Thyroid gland (tissue), 4 donors: Measurements from ENCODE around the gene DISC1. TPM values are rescaled to one million over a fixed set of nuclear protein-coding genes. Genes with fewer than 3 reads are reported as not detected.

Experiments
- DNase-seq, 2 donors: peaks; one replicate each; pipeline ENCODE4 v3.0.0-alpha.2; 2019
- H3K27ac ChIP-seq, 3 donors: fragments of 200-600 bp; sonication (generic); 1 replicate in 2 of 3; 2 replicates in 1 of 3; pipeline ENCODE4 v1.5.1; 2016 to 2019; ENCODE audit warnings: mild to moderate bottlenecking in 1 of 3, moderate library complexity in 1 of 3
- H3K27me3 ChIP-seq: fragments of 200-600 bp; sonication (generic); one replicate; pipeline ENCODE4 v1.5.1; 2019
- H3K36me3 ChIP-seq, 2 donors: fragments of 200-600 bp; sonication (generic); one replicate each; pipeline ENCODE4 v1.5.1; 2016 to 2019
- H3K4me1 ChIP-seq, 2 donors: fragments of 200-600 bp; sonication (generic); one replicate each; pipeline ENCODE4 v1.5.1; 2017 to 2019
- H3K4me3 ChIP-seq, 3 donors: fragments of 200-600 bp; sonication (generic); replicated peaks in 1 of 3; 1 replicate in 2 of 3; 2 replicates in 1 of 3; pipeline ENCODE4 v1.5.1; 2016; ENCODE audit warnings: mild to moderate bottlenecking in 1 of 3
- H3K9me3 ChIP-seq: fragments of 200-600 bp; sonication (generic); one replicate; pipeline ENCODE4 v1.5.1; 2017
- CTCF ChIP-seq, 6 experiments: fragments of 200-600 bp in 3 of 6; fragments of 450-650 bp in 3 of 6; sonication (generic) in 3 of 6; IDR thresholded peaks; one replicate each; pipeline ENCODE4 v1.5.1; 2016 to 2019; ENCODE audit warnings: antibody characterized with exemption in 6 of 6, mild to moderate bottlenecking in 2 of 6, inconsistent platforms in 1 of 6, moderate library complexity in 1 of 6
- POLR2A ChIP-seq, 2 donors: fragments of 450-650 bp; IDR thresholded peaks; one replicate each; pipeline ENCODE4 v1.6.1; 2017; ENCODE audit warnings: antibody characterized with exemption in 2 of 2, mild to moderate bottlenecking in 2 of 2, moderate library complexity in 1 of 2
- WGBS, 2 donors: methylation state at CpG; one replicate each; pipeline ENCODE4 v1.1.5; 2017; 5-methylcytosine and 5-hydroxymethylcytosine counted together
- intact Hi-C: fragments of 100-400 bp; cut with DNase I; formaldehyde crosslinking; loops from one replicate; pipeline ENCODE4 v1.15.1; 2023
- total RNA-seq, 4 donors: library from RNA; depleted of rRNA; stranded (reverse); fragments of >200 nt; gene quantifications; one replicate each; pipeline ENCODE4 v1.2.3, GENCODE V29; 2016

Gene DISC1
- total RNA-seq, 4 donors from 2014 or later: 6.9 to 17.7 (median 9.8) TPM

- TF ChIP-seq POLR2A (IDR thresholded peaks at IDR 0.05) (no peak), CTCF (IDR thresholded peaks at IDR 0.05) (no peak)
- Histone ChIP-seq H3K36me3 (no peaks in the 10 kb centered on the region), H3K9me3 (no peaks in the 10 kb centered on the region), H3K4me3 (no peak overlapping the region), H3K4me1 (no peaks in the 10 kb centered on the region), H3K27me3 (no peaks in the 10 kb centered on the region), H3K27ac (no peak overlapping the region)
- no peak for DNase-seq
- intact Hi-C loops: no loop called here
- WGBS, 2 donors: 97% methylated on average over 1 of the region's 1 CpG
Measured at GRCh38 chr1:231670755-231671154, 44.2 kb downstream of the DISC1 start.

GRCh38 chr1:231674575-231674974, 48.0 kb downstream of the DISC1 start:
- no peaks in the 10 kb centered on the region for H3K36me3 ChIP-seq
- no peak for TF ChIP-seq CTCF (IDR thresholded peaks at IDR 0.05)
- TF ChIP-seq POLR2A (IDR thresholded peaks at IDR 0.05): no peak
- H3K4me3 ChIP-seq: no peak overlapping the region
- 74 to 75% methylated on average over 6 of the region's 6 CpGs for WGBS, 2 donors
- H3K27ac ChIP-seq: no peak overlapping the region
- H3K9me3 ChIP-seq: no peaks in the 10 kb centered on the region
- no peaks in the 10 kb centered on the region for H3K27me3 ChIP-seq
- no peak for DNase-seq
- intact Hi-C loops: no loop called here
- peaks cover 4 to 5% of the 10 kb centered on the region in 2 donors for H3K4me1 ChIP-seq

GRCh38 chr1:231676487-231676886, 49.9 kb downstream of the DISC1 start:
- Histone ChIP-seq H3K4me1 (peaks cover 4 to 5% of the 10 kb centered on the region in 2 donors), H3K27me3 (no peaks in the 10 kb centered on the region), H3K36me3 (no peaks in the 10 kb centered on the region), H3K4me3 (no peak overlapping the region), H3K27ac (no peak overlapping the region), H3K9me3 (no peaks in the 10 kb centered on the region)
- intact Hi-C loops: no loop called here
- TF ChIP-seq CTCF (IDR thresholded peaks at IDR 0.05) (no peak), POLR2A (IDR thresholded peaks at IDR 0.05) (no peak)
- no peak for DNase-seq

GRCh38 chr1:231677442-231677841, 50.9 kb downstream of the DISC1 start:
- 95 to 96% methylated on average over 10 of the region's 10 CpGs for WGBS, 2 donors
- Histone ChIP-seq H3K27ac (no peak overlapping the region), H3K36me3 (no peaks in the 10 kb centered on the region), H3K27me3 (no peaks in the 10 kb centered on the region), H3K9me3 (no peaks in the 10 kb centered on the region), H3K4me1 (peaks cover 4 to 5% of the 10 kb centered on the region in 2 donors), H3K4me3 (no peak overlapping the region)
- TF ChIP-seq CTCF (IDR thresholded peaks at IDR 0.05) (no peak), POLR2A (IDR thresholded peaks at IDR 0.05) (no peak)
- intact Hi-C loops: no loop called here
- DNase-seq: no peak

GRCh38 chr1:231678011-231678432, 51.4 kb downstream of the DISC1 start:
- Histone ChIP-seq H3K4me1 (peaks cover 4 to 5% of the 10 kb centered on the region in 2 donors), H3K27me3 (no peaks in the 10 kb centered on the region), H3K27ac (no peak overlapping the region), H3K36me3 (no peaks in the 10 kb centered on the region), H3K4me3 (no peak overlapping the region), H3K9me3 (no peaks in the 10 kb centered on the region)
- TF ChIP-seq CTCF (IDR thresholded peaks at IDR 0.05) (no peak), POLR2A (IDR thresholded peaks at IDR 0.05) (no peak)
- intact Hi-C loops: no loop called here
- no peak for DNase-seq
- 88 to 90% methylated on average over 7 of the region's 7 CpGs for WGBS, 2 donors
